Measurements from ENCODE around the gene HPS4.
"Not testable (repeated sequence)": the region's sequence is repeated elsewhere in the genome, so short reads cannot be mapped to it uniquely, and the experiment has no call there.

The HPS4 gene

DNA sequence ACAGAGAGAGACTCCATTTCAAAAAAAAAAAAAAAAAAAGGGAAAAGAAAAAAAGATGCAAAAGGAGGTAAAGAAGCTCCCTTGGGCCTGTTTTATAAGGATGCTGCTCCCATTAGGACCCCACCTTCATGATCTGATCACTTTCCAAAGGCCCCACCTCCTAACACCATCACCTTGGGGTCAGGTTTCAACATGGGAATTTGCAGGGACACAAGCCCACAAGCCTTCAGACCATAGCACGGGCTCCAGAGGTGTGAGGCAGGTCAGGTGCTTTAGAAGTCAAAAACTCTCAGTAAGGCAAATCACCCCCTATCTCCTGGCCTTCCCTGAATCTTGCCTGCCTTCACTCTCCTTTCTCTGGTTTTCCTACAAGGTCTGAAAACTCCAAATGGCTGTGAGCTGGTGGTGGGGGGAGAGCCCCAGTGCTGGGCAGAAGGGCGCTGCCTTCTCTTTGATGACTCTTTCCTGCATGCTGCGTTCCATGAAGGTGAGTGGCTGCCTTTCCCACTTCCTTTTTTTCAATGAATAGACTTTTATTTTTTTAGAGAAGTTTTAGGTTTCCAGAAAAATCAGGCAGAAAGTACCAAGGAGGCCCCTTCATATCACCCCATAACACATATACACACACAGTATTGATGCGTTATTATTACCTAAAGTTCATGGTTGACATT, 41.4 kb downstream of the HPS4 start:
- no peak for DNase-seq (ENCODE audit: low spot score)

DNA sequence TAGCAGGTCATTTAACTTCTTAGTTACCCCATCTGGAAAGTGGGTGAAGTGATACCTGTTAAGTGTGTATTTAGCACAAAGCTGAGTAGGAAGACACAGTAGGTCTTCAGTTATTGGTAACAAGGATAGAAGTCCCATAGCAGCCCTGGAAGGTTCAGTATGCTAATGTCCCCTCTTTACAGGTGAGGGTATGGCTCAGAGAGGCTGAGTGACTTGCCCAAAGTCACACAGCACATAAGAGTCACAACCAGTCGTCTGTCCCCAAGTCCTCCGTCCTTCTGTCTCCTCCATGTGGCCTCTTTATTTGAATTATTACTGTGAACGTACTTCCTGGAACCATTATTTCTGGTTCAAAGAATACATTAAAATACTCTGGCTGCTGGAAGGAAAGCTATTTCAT, 44.0 kb downstream of the HPS4 start:
- DNase-seq (ENCODE audit: low spot score): no peak

DNA sequence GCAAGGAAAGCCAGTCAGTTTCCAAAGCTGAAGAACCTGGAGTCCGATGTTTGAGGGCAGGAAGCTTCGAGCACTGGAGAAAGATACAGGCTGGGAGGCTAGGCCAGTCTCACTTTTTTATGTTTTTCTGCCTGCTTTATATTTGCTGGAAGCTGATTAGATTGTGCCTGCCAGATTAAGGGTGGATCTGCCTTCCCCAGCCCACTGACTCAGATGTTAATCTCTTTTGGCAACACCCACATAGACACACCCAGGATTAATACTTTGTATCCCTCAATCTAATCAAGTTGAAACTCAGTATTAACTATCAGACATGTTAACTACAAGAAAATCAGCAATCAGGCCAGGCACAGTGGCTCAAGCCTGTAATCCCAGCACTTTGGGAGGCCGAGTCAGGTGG, 44.8 kb downstream of the HPS4 start:
- not testable (repeated sequence) for DNase-seq (ENCODE audit: low spot score)

DNA sequence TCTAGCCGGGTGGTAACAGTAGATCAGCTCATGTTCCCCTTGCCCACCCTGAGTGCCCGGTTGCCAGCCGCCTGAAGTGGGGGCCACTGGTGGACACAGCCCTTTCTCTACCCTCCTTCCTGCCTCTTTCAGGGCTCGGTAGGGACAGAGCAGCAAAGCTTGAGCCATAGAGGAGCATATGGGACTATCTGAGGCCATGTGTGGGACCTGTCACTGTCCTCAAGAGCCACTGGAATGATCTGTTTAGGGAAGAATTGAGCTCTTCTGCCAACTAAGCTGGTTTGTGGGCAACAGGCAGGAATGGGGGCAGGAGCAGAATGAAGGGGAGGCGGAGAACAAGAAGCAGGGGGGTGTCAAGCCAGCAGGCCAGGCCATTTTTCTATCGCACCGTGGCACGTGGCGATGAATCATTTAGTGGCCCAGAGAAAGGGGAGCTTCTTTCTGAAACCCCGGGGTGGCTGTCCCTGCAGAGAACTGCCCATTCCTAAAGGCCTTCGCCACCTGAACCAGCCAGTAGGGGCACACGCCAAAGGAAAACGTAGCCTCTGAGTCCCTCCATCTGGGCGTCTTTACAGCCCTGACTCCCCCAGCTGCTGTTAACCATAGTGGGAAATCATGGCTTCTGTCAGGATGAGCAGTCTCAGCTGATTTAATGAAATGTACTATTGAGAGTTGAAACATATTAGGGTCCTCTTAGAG, 45.7 kb downstream of the HPS4 start:
- DNase-seq (ENCODE audit: low spot score): no peak

DNA sequence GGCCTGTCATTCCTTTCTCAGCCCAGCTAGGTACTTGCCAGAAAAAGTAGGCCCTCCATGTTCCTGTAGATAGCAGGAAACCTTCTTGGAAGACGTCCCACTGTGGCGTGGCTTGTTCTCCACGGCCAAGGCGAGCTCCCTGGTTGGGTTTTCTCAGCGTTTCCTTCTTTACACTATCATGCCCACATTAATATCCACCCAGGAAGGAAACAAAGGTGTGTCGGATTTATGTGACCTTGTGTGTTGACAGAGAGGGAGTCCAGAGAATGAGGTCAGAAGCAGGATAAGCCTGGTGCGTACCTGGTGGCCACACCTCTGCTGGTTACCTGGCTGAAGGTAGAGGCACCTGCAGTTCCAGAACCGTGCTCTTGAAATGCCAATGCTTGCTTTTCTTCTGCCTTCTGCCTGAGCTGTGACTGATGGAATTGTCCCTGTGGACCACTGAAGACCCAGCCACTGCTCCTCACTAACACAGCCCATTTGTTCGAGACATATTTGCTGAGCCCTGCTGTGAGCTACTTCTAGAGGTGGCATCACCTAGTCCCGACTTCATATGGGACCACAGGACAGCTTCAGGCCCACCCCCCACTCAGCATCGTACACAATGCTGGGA, 46.6 kb downstream of the HPS4 start:
- no peak for DNase-seq (ENCODE audit: low spot score)

DNA sequence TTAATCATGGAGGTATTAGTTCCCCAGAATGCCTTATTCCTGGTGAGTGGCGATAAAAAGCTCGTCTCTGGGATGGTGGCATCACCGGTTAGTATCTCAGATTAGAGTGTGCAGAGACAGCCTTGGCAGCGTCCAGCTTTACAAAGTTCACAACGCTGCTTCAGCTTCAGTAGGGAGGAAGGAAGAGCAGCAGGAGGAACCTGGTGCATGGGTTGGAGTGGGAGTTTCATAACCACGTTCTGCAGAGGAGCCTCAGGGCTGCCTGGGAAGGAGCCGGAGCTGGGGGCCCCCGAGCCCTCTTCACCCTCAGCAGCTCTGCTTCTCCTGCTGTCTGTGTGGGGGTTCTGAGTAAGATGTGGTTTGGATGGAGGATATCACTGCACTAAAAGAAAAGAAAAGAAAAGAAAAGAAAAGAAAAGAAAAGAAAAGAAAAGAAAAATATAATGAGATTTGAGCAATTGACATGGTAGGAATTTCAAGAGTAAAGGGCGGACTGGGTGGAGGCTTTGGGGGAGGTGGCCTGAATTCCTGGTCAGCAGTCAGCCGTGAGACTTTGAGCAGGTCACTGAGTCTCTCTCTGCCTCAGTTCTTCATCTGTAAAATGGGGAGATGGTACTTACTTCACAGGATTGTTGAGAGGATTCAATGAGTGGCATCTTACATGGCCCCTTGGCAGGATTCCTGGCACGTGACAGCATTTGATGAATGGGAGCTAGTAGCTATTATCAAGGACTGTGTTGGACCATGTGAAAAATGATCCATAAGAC, 48.1 kb downstream of the HPS4 start:
- DNase-seq (ENCODE audit: low spot score): no peak

DNA sequence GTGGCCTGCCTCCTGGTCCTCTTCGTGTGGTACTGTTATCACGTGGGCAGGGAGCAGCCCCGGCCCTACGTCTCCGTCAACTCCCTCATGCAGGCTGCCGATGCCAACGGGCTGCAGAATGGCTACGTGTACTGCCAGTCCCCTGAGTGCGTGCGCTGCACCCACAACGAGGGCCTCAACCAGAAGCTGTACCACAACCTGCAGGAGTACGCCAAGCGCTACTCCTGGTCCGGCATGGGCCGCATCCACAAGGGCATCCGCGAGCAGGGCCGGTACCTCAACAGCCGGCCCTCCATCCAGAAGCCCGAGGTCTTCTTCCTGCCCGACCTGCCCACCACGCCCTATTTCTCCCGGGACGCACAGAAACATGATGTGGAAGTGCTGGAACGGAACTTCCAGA, 49.8 kb downstream of the HPS4 start:
- DNase-seq (ENCODE audit: low spot score): no peak

DNA sequence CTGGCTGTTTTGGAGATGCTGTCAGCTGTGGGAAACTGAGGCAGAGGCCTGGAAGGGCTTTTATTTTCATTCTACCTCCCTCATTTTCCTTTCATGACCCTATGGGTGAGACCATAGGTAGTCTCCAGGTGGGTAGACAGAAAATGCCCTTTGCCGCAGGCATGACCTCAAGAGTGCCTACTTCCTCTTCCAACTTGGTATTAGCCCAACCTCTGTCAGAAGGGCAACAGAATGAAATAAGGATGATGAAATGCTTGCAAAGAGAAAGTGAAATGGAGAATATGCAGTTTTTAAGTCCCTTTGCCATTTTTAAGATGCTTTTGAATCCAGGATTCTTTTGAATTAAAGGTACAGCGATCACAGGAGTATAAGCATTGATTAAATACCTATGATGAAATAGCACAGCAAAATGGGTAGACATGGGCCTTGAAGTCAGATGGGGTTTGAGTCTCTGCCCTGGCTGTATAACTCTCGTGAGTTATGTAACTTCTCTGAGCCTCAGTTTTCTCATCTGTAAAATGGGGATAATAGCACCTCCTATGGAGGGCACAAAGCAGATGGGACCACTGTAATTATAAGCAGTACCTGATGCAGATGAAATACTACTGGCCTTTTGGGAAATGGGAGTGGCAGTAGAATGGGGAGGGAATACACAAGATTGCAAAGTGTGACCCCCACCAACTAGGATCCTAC, 50.8 kb downstream of the HPS4 start:
- no peak for DNase-seq (ENCODE audit: low spot score)

DNA sequence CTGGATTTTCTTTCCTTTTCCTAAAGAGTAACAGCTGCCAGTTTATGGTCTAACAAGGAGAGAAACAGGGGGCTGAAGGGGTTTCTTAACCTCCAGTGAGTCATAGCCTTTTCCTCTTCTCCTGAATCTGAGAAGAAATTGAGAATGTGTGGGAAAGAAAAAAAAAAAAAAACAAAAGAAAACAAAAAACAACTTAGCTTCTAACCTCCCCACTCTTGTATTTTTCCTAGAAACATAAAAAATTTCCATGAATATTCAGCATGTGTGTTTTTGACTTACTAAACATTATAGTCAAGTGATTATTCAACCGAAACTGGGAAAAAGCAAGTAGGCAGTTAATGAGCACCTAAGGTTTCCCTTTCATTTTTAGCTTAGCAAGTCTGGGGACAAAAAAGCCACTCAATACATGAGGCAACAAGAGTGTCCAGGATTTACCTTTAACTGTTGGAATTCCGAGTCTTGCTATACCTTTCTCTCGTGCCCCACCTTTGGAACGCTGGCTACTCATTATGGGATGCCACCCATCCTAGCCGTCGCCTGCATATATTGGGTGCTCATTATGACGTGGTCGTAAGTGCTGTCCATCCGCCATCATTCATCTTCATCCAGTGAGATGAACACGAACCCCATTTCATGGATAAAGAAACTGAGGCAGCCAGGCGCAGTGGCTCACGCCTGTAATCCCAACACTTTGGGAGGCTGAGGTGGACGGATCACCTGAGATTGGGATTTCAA, 52.2 kb downstream of the HPS4 start:
- DNase-seq (ENCODE audit: low spot score): no peak

DNA sequence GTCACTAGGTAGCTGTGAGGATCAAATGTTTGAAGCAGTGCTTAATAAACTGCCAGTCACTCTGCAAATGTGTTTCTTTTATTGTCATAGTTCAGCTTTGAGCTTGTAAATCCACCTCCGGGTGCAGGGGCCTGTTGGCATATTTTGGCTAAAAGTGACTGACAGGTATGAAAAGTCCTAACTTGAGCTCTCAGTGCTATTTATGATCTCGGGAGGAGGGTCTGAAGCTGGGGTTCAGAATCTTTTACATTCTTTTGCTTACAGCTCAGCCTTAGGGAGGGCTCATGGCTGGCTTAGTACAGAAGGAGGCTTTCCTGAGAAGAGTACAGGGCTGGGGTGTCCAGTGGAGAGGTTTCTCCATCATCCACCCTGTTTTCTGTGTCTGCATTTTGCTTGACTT, 53.0 kb downstream of the HPS4 start:
- DNase-seq (ENCODE audit: low spot score): no peak

DNA sequence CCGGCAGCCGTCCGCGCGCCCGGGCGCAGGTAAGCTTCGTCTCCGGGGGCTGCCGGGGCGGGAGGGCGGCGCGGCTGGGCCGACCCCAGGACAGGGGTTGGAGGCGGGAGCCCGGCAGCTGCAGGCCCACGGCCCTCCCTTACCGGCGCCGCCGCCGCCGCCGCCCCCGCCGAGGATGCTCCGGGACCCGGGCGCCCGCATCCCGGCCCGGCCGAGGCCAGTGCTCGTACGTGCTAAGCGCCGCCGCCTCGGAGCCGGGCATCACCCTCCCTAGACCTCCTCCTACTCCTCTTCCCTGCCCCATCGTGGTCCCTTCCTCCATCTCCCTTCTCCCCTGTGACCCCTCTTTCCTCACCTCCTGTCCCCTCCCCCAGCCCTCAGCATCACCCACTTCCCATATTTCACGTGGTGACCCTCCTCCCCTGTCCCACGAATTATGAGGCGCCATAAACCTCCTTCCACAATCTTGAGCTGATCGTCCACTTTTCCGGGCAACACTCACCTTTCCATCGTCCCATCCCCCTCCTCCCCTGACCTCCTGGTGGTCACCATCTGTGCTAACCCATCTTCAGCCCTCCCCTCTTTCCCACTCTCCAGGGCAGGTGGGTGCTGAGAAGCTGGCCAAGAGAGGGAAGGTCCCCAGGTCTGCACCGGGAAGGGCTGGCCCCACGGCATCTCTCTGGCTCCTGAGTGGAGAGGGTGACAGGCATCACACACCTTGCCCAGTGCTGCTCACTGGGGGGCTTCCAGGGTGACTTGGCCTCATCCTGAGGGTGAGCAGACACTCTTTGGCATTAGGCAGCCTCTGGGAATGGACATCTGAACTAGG, 53.9 kb downstream of the HPS4 start:
- DNase-seq (ENCODE audit: low spot score): no peak

DNA sequence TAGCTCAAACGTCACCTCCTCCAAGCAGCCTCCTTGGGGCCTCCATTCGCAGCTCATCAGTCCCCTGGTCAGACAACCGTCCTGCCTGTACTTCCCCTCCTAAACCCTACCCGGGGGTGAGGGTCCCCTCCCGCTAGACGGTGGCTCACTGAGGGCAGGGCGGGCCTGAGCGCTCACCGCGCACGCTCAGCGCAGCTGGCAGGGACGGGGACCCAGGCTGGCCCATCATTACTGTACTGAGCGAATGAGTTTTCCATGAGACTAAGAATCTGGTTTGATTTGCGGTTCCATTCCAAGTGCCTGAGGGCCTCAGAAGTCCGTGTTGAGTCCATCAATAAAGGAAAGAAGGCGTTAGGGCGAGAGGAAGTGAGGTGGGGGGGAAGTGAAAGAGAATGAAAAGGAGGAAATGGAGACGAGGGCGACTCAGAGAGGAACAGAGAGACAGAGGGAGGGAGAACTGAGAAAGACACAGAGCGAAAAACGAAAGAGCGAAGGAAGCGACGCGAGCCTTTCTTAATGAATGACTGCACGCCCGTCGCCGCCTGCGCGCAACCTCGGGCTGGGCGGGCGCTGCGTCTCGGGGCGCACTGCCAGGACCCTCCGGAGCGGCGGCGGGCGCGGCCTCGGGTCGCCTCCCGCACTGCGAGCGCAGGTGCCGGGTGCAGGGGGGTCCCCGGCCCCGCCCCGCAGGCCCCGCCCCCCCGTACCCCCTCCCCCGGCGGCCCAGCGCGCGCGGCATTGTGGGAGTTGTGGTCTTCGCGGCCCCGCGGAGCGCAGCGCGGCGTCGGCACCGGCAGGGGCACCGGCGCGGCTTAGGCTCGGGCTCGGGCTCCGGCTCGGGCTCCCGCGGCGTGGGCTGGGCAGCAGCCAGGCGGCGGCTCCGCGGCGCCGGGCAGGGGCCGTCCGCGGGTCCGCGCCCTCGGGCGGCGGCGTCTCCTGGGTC, 54.8 kb downstream of the HPS4 start, which contains the start of gene ASPHD2:
ASPHD2 (plus strand) TSS at position 746 of the 943 bp plus-strand sequence. CDS start 4,356 bp downstream, outside the sequence.
- DNase-seq (ENCODE audit: low spot score): peak; percentile 73

DNA sequence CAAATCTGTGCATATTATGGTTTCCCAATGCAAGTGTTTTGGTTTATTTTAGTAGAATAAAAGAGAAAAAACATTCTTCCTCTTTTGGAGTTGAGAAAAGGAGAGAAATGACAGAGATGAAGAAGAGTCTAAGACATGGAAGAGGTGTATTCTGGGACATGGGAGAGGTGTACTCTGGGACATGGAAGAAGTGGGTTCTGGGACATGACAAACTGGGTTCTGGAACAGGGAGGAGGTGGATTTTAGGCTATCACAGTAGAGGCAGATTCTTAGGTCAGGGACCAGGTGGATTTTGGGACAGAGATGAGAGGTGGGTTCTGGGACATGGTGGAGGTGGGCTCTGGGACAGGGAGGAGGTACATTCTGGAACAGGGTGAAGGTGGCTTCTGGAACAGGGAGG, 56.7 kb downstream of the HPS4 start:
- no peak for DNase-seq (ENCODE audit: low spot score)

DNA sequence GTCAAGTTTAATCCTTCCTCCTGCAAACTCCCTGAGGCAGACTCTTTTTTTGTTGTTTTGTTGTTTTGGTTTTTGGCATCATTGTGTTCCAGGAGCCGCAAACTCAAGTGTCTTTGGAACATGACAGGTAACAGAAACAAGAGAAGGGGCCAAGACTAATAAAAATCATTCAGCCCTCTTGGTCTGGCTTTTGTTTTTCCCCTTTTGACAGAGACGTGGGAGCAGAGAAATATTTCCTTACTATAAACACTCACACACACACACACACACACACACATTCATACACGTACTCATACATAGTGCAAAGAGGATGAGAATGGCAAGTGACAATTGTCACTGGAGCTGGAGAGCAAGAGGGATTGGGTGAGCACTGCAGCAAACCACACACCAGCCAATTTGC, 65.0 kb downstream of the HPS4 start:
- DNase-seq (ENCODE audit: low spot score): no peak

DNA sequence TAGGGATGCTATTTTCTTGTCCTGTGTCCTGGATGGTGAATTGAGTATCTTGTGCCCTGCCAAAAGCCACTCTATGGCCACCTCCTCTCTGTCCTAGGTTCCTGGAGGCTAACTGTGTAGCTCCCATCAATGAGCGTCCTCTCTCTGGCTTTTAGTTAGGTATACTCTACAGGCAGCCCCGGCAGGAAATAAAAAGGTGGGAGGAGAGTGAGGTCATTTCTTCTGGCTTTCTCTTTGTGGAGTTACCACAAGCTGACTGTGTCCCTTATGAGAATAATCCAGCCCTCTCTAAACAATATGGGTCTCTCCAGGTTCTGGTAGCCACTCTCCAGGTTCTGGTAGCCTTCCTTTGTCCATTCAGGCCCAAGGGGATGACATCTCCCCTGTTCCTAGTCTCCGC, 66.2 kb downstream of the HPS4 start:
- DNase-seq (ENCODE audit: low spot score): no peak

DNA sequence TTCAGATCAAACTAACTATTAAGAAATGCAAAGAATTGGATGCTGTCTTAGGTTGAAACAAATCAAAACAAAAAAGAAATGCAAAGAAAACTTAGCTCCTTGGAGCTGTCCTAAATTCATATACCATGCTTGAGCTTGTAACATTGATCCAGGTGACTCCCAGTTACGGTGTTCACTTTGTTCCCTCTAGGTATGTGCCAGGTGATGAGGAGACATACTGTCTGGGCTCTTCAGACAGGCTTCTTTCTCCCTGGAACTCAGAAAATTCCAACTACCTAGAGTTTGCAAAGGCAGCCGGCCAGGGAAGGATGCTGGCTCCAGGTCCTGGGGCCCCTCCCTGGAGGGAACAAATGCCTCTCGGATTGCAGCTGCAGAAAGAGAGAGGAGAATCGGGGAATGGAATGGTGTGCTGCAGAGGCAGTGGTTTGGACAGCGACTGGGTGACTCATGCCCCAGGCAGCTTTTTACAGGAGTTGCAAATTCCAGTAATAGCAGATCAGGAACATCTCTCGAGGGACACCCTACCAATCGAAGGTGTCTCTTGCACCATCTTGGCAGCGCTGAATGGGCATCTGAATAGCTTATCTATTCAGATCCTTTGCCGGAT, 66.8 kb downstream of the HPS4 start:
- DNase-seq (ENCODE audit: low spot score): peak; percentile 45

DNA sequence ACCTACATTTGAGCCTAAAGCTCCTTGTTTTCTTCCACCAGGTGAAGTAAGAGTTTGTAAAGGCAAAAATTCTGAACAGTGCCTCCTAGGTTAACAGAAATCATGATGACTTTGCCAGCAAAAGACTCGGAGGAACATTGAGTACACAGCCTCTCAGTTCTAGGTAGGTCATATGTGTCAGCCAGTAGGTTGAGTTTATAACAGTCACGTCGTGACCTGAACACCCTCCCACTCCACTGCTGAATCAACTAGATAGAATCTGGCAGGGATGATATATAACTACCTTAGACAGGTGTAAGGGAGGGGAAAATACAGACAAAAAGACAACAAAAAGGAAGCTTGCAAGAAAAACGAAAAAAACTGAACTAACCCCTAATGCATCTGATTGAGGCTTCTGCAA, 67.3 kb downstream of the HPS4 start:
- DNase-seq (ENCODE audit: low spot score): no peak

DNA sequence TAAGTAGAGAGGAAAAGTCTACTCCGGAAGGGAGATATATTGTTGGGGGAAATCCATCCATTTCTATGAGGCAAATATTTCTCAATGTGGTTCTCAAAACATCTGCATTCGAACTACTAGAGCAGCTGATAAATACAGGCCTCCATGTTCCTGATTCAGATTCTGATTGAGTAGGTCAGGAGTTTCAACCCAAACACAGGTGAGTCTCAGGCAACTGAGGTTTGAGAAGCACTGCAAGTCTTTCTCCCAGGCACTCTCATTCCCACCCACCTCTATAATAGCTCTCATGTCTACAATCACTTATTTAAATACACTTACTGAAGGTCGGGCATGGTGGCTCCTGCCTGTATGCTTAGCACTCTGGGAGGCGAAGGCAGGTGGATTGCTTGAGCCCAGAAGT, 69.2 kb downstream of the HPS4 start:
- DNase-seq (ENCODE audit: low spot score): no peak

DNA sequence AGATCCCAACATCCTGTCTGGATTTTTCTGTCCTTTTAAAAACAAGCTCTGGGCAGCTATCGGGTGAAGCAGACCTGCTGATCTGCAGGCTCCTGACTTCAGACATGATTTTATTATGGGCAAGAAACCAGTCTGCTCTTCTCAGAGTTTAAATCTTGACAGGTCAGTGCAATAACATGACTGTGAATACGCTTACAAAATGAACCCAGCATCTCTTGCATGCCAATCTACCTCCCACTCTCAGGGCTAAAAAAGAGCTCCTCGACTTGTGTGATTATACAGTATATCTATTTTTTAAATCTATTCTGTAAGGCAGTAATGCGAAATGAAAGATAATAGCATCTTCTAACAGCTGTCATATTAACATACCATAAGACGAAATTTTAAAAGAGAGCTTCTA, 73.2 kb downstream of the HPS4 start:
- DNase-seq (ENCODE audit: low spot score): no peak

All from RKO (cell line).